ACC112 (cell line): Measurements from ENCODE around the gene CGB2.
"Not testable (repeated sequence)": the region's sequence is repeated elsewhere in the genome, so short reads cannot be mapped to it uniquely, and the experiment has no call there.

Experiments
- H2AFZ ChIP-seq: fragments of 200-600 bp; sonication (generic); one replicate; pipeline ENCODE4 v1.6.0; 2017; ENCODE audit warnings: antibody characterized with exemption, low read length; ENCODE audit not compliant: unreplicated experiment
- H3K27ac ChIP-seq: fragments of 200-600 bp; sonication (generic); 2 replicates; pipeline ENCODE4 v1.5.1; 2014; ENCODE audit warnings: low read depth, mild to moderate bottlenecking, antibody characterized with exemption, low read length, moderate library complexity
- H3K27me3 ChIP-seq: fragments of 200-600 bp; sonication (generic); 2 replicates; pipeline ENCODE4 v1.6.1; 2014; ENCODE audit warnings: mild to moderate bottlenecking, antibody characterized with exemption, low read length, moderate library complexity, mixed read lengths; ENCODE audit not compliant: insufficient read depth
- H3K36me3 ChIP-seq: fragments of 200-600 bp; sonication (generic); 2 replicates; pipeline ENCODE4 v1.6.1; 2016; ENCODE audit warnings: mild to moderate bottlenecking, antibody characterized with exemption, low read length, moderate library complexity, mixed read lengths; ENCODE audit not compliant: insufficient read depth
- H3K4me1 ChIP-seq: fragments of 200-600 bp; sonication (generic); one replicate; pipeline ENCODE4 v1.6.1; 2016; ENCODE audit warnings: low read length, mixed read lengths; ENCODE audit not compliant: insufficient read depth, unreplicated experiment, control insufficient read depth
- H3K4me3 ChIP-seq: fragments of 200-600 bp; sonication (generic); 2 replicates; pipeline ENCODE4 v1.5.1; 2014; ENCODE audit warnings: mild to moderate bottlenecking, low read depth, low read length
- H3K79me2 ChIP-seq: fragments of 200-600 bp; sonication (generic); one replicate; pipeline ENCODE4 v1.6.0; 2016; ENCODE audit warnings: low read length; ENCODE audit not compliant: control insufficient read depth, unreplicated experiment, insufficient read depth

The CGB2 gene

DNA sequence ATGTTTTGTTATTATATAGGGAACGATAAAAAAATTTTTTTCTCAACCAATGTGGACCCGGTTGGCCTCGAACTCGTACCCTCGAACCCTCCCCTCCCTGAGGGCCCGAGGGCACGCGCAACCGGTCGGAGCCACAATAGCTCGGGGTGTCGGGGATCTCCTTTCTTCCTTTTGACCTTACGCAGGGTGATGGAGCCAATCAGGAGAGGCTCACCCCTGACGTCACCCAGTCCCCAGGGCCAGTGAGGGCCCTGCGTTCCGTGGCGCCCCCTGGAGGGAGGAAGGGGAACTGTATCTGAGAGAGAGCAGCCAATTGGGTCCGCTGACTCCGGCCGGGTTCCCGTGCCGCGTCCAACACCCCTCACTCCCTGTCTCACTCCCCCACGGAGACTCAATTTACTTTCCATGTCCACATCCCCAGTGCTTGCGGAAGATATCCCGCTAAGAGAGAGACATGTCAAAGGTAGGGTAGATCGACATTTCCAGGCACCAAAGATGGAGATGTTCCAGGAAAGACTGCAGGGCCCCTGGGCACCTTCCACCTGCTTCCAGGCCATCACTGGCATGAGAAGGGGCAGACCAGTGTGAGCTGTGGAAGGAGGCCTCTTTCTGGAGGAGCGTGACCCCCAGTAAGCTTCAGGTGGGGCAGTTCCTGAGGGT lies at the start of gene CGB2:
Gene CGB2, plus strand, starts transcription at position 249 of the 660 bp plus-strand sequence. Its CDS starts 206 bp downstream, at position 455.
- H3K4me3 ChIP-seq, H3K36me3 ChIP-seq, H3K27ac ChIP-seq, H3K27me3 ChIP-seq, H3K4me1 ChIP-seq, H3K79me2 ChIP-seq, H2AFZ ChIP-seq: not testable (repeated sequence)

DNA sequence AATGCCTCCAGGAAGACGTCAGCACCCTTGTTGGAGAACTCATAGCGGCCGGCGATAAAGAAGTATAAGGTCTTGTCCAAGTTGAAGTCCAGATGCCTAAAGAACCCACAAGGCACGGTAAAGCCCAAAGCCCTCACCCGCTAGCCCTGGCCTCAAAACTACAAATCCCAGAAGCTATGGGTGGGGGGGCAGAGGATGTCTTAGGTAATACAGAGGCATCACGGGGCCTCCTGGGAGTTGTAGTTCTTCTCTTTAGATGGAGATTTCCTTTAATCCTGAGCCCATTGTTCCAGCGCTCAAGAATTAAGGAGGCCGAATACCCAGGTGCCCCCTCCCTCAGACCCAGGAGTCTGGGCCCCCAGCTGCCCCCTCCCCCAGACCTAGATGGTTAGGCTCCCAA lies 49.4 kb upstream of the CGB2 start:
- no peaks in the 10 kb centered on the region for H3K27me3 ChIP-seq
- no peak overlapping the region for H2AFZ ChIP-seq
- H3K36me3 ChIP-seq: 0 out of 2 replicates have a peak, but pooled peaks cover 10% of the 10 kb centered on the region
- no peak overlapping the region for H3K4me3 ChIP-seq
- no peak overlapping the region for H3K27ac ChIP-seq
- no peaks in the 10 kb centered on the region for H3K4me1 ChIP-seq
- no peaks in the 10 kb centered on the region for H3K79me2 ChIP-seq

DNA sequence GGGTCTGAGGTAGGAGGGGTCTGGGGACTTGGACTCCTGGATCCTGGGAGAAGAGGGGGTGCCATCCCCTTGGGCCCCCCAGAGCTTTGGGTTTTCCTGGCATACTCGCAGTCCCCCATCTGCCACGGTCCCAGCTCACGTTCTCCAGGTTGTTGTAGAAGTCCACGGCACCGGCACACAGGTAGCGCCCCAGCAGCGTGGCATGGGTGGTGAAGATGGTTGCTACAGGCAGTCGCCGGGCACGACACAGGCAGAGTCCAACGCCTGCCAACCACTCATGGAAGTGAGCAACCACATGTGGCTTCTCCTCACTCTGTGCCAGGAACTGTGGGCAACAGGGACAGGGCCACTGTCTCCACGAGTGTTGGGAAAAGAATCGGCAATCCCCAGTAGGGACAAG lies 46.0 kb upstream of the CGB2 start:
- H3K4me3 ChIP-seq: no peak overlapping the region
- H3K27me3 ChIP-seq: no peaks in the 10 kb centered on the region
- H2AFZ ChIP-seq: no peak overlapping the region
- no peaks in the 10 kb centered on the region for H3K4me1 ChIP-seq
- H3K36me3 ChIP-seq: 0 out of 2 replicates have a peak, but pooled peaks cover 2% of the 10 kb centered on the region
- H3K27ac ChIP-seq: no peak overlapping the region
- H3K79me2 ChIP-seq: peaks cover 8% of the 10 kb centered on the region

DNA sequence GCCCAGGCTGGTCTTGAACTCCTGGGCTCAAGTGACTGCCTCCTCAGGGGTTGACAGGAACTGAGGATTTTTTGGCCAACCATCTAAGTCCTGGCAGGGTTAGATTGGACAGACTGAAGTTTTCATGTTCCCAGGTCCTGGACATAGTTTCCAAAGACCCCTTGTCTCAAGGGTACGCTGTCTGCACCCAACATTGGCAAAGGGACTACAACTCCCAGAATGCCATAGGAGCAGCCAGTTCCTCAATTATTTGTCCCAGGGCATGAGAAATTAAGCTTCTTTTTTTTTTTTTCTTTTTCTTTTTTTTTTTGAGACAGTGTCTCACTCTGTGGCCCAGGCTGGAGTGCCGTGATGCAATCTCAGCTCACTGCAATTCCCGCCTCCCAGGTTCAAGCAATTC lies 45.5 kb upstream of the CGB2 start:
- Histone ChIP-seq H3K4me1 (peaks cover 3% of the 10 kb centered on the region), H3K36me3 (0 out of 2 replicates have a peak, but pooled peaks cover 2% of the 10 kb centered on the region), H3K27me3 (no peaks in the 10 kb centered on the region), H3K27ac (no peak overlapping the region), H3K79me2 (peaks cover 13% of the 10 kb centered on the region), H3K4me3 (no peak overlapping the region), H2AFZ (no peak overlapping the region)

DNA sequence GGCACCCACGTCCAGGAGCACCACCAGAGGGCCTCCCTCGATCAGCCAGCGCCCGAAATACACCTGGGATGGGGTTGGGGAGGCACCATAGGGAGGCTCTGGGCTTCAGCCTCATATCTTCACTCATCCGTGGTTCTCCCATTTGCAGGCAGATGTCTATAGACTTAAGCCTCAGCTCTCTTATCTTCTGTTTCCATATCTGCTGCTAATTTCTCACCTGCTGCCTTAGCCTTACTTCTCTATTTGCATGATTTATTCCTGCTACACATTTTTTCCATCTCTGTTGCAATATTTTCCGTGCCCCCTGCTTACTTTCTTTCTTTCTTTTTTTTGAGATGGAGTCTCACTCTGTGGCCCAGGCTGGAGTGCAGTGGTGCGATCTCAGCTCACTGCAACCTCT lies 44.4 kb upstream of the CGB2 start:
- no peaks in the 10 kb centered on the region for H3K27me3 ChIP-seq
- no peak overlapping the region for H3K4me3 ChIP-seq
- no peak overlapping the region for H2AFZ ChIP-seq
- no peak overlapping the region for H3K27ac ChIP-seq
- H3K36me3 ChIP-seq: 0 out of 2 replicates have a peak, but pooled peaks cover 2% of the 10 kb centered on the region
- H3K79me2 ChIP-seq: peaks cover 24% of the 10 kb centered on the region
- peaks cover 3% of the 10 kb centered on the region for H3K4me1 ChIP-seq

DNA sequence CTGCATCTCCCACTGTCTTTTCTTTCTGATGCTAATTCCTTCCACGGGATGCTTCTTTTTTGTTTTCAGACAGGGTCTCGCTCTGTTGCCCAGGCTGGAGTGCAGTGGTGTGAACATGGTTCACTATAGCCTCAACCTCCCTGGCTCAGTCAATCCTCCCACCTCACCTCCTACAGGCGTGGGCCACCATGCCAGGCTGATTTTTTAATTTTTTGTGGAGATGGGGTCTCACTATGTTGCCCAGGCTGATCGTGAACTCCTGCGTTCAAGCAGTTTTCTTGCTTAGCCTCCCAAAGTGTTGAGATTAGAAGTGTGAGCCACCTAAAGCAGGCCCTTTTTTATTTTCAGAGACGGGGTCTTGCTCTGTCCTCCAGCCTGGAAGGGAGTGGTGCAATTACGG lies 43.4 kb upstream of the CGB2 start:
- Histone ChIP-seq H3K79me2 (peaks cover 31% of the 10 kb centered on the region), H3K27ac (no peak overlapping the region), H3K36me3 (0 out of 2 replicates have a peak, but pooled peaks cover 2% of the 10 kb centered on the region), H3K4me3 (no peak overlapping the region), H3K4me1 (peaks cover 3% of the 10 kb centered on the region), H3K27me3 (no peaks in the 10 kb centered on the region), H2AFZ (no peak overlapping the region)

DNA sequence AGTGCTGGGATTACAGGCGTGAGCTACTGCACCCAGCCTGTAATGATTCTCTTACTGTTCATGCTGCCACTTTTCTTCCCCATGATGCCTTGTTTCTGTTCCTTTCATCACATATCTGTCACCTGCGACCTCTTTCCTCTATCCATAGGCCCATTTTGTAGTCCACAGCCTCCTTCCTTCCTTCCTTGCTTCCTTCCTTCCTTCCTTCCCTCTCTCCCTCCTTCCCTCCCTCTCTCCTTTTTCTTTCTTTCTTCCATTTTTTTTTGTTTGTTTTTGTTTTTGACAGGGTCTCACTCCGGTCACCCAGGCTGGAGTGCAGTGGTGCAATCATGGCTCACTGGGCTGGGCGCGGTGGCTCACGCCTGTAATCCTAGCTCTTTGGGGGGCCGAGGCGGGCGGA lies 42.8 kb upstream of the CGB2 start:
- no peak overlapping the region for H2AFZ ChIP-seq
- H3K79me2 ChIP-seq: peaks cover 32% of the 10 kb centered on the region
- H3K36me3 ChIP-seq: 0 out of 2 replicates have a peak, but pooled peaks cover 2% of the 10 kb centered on the region
- H3K4me3 ChIP-seq: no peak overlapping the region
- peaks cover 3% of the 10 kb centered on the region for H3K4me1 ChIP-seq
- no peak overlapping the region for H3K27ac ChIP-seq
- H3K27me3 ChIP-seq: no peaks in the 10 kb centered on the region

DNA sequence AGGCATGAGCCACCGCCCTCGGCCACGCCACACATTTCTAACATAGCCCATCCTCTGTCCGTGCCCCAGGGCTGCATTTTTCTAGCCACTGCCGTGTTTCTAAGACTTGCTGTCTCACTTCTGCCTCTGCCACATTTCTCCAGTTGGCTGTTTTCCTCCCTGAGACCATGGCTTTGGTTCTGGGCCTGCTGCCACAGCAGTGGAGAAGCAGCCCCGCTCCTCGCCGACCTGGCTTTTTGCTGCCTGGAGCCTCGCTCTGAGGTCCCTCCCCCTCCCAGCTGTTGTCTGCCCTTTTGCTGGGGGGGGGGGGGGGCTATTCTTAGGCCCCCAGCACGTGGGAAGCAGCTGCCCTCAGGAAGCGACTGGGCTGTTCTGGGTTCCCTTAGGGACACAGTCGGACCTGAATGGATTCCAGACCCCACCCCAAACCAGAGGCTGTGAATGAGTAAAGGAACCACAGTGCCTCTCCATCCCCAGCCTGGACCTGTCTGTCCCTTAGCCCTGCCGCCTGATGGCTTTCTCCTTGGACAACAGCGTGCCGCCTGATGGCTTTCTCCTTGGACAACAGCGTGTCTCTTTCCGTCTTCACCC lies 41.9 kb upstream of the CGB2 start:
- H3K79me2 ChIP-seq: peaks cover 41% of the 10 kb centered on the region
- no peak overlapping the region for H3K4me3 ChIP-seq
- peaks cover 4% of the 10 kb centered on the region for H3K4me1 ChIP-seq
- 0 out of 2 replicates have a peak, but pooled peaks cover 2% of the 10 kb centered on the region for H3K36me3 ChIP-seq
- H3K27ac ChIP-seq: no peak overlapping the region
- H3K27me3 ChIP-seq: no peaks in the 10 kb centered on the region
- no peak overlapping the region for H2AFZ ChIP-seq

DNA sequence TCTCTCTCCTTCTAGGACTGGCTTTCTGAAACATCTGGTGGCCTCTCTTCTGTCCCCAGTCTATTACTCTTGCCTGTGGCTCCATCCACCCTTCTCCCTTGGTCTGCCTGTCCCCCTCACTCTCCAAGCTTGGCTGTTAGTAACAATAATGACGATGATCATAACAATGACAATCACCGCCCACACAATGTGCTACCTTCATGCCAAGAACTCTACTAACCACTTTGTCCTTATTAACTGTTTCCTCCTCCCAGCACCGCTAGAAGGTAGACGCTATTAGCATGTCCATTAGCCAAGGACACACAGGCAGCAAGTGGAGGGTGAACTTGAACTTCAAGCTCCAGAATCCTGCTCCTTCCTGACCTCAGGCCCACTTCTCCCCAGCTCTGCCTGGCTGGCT lies 41.3 kb upstream of the CGB2 start:
- H3K36me3 ChIP-seq: 0 out of 2 replicates have a peak, but pooled peaks cover 2% of the 10 kb centered on the region
- H3K27ac ChIP-seq: no peak overlapping the region
- no peak overlapping the region for H2AFZ ChIP-seq
- H3K4me1 ChIP-seq: peaks cover 8% of the 10 kb centered on the region
- H3K4me3 ChIP-seq: no peak overlapping the region
- no peaks in the 10 kb centered on the region for H3K27me3 ChIP-seq
- H3K79me2 ChIP-seq: peaks cover 47% of the 10 kb centered on the region

DNA sequence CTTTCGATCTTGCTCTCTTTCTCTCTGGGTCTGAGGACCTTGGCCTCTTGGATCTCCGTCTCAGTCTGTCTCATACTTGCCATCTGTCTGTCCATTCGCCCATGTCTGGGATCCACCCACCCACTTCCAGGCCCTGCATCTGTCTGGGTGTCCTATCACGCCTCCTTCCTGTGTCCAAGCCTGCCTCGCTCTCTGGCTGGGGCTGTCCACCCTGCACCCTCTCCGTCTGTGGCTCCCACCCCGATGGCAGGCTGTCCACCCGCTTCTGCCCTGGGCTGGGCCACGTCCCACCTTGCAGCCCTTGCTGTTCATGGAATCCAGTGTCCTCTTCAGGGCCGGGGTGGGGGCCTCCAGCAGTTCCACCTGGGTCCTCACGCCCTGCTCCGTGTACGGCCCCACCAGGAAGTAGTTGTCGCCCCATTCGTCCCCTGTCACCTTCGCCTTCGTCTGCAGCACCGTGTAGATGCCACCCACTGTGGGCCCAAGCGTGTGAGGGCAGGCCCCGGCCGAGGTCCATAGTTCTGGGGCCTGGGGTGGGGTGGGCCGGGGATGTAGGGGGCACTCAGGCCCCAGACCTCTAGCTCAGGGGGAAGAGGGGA lies 40.6 kb upstream of the CGB2 start:
- peaks cover 8% of the 10 kb centered on the region for H3K4me1 ChIP-seq
- no peak overlapping the region for H3K27ac ChIP-seq
- no peak overlapping the region for H2AFZ ChIP-seq
- H3K4me3 ChIP-seq: peak overlapping the region; percentile 91; the same call in 1 of the 2 replicates
- peaks cover 54% of the 10 kb centered on the region for H3K79me2 ChIP-seq
- 0 out of 2 replicates have a peak, but pooled peaks cover 2% of the 10 kb centered on the region for H3K36me3 ChIP-seq
- H3K27me3 ChIP-seq: no peaks in the 10 kb centered on the region
